Fibroblast of mammary gland (primary cell): Measurements from ENCODE around the gene PRDM8.
A peak's percentile ranks its signal among the peaks of the same experiment; 100 is the strongest.
"Not testable (repeated sequence)": the region's sequence is repeated elsewhere in the genome, so short reads cannot be mapped to it uniquely, and the experiment has no call there.

ENCODE experiments used
- DNase-seq: peaks from one replicate; pipeline ENCODE4 v3.0.0-alpha.2; 2010; ENCODE audit warnings: low read depth
- H3K4me3 ChIP-seq: 2 replicates; pipeline ENCODE4 v1.5.1; 2011; ENCODE audit warnings: low read depth, mild to moderate bottlenecking, low read length, moderate library complexity; ENCODE audit not compliant: control insufficient read depth
- TF ChIP-seq, protein P1 (sequence below): conservative IDR thresholded peaks from 2 replicates; pipeline ENCODE4 v1.5.1; 2011; ENCODE audit warnings: low read depth, low read length, inconsistent platforms; ENCODE audit not compliant: control insufficient read depth, insufficient read depth

PRDM8 gene

DNA sequence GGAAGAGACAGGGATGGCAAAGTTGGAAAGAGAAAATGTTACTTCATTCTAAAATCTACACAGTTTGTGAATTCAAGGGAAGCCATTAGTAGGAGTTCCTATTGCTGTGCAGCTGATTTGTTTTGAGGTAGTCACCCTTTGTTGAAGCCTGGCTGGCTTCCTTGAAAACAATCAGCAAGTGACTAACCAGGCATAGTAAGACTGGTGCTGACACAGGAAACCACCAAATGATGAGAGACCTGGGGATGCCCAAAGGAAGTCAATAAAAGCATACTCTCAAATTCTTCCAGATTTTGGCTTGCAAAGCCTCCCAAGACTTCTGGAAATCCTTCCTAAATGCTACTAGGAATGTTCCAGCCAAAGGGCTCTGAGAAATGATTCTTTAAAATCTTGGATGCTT lies 23.9 kb upstream of the PRDM8 start:
- no peak overlapping the region for H3K4me3 ChIP-seq
- TF ChIP-seq, protein P1, sequence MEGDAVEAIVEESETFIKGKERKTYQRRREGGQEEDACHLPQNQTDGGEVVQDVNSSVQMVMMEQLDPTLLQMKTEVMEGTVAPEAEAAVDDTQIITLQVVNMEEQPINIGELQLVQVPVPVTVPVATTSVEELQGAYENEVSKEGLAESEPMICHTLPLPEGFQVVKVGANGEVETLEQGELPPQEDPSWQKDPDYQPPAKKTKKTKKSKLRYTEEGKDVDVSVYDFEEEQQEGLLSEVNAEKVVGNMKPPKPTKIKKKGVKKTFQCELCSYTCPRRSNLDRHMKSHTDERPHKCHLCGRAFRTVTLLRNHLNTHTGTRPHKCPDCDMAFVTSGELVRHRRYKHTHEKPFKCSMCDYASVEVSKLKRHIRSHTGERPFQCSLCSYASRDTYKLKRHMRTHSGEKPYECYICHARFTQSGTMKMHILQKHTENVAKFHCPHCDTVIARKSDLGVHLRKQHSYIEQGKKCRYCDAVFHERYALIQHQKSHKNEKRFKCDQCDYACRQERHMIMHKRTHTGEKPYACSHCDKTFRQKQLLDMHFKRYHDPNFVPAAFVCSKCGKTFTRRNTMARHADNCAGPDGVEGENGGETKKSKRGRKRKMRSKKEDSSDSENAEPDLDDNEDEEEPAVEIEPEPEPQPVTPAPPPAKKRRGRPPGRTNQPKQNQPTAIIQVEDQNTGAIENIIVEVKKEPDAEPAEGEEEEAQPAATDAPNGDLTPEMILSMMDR: no peak
- DNase-seq: peak; percentile 93

DNA sequence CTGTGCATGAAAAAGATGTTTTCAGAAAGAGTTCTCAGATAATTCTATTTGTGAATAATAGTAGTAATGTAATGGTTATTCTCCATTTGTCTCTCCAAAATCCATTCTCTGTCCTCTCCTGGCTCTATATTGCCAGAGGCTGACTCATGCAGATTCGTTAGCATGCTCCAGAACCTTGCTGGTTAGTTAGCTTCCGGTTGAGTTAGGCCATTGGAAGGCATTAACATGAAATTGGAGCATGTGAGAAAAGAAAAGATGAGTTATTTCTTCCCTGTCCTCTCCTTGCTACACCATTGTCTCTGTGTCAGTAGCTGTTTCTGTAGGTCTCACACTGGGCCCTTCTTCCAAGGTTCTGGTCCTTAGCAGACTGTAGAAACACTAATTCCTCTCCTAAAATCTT lies 23.5 kb upstream of the PRDM8 start:
- DNase-seq: peak; percentile 84
- TF ChIP-seq, protein P1: no peak
- no peak overlapping the region for H3K4me3 ChIP-seq

DNA sequence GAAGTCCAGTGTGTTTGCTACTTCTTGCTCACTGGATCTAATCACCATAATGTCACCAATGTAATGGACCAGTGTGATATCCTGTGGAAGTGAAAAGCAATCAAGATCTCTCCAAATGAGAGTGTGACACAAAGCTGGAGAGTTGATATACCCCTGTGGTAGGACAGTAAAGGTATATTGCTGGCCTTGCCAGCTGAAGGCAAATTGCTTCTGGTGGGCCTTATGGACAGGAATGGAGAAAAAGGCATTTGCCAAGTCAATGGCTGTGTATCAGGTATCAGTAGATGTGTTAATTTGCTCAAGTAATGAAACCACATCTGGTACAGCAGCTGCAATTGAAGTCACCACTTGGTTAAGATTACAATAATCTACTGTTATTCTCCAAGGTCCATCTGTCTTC lies 19.5 kb upstream of the PRDM8 start:
- H3K4me3 ChIP-seq, DNase-seq: not testable (repeated sequence)

DNA sequence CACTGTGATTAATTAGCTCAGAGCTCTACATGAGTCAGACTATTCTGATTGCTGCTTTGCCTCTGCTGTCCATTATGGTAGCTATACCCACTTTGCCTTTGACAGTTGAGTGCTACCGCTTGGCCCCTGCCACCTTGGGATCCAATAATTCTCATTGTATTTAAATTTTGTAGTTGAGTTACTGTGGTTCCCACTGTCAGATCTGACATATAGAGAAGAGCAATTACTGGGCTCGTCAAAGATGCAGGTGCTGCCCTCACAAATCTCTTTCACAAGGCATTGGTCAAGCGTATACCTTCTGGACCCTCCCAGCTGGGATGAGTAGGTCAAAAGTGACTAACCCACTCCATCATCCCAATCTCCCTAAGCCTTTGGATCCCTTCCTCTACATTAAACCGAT lies 18.3 kb upstream of the PRDM8 start:
- no peak for DNase-seq
- TF ChIP-seq, protein P1: no peak
- no peak overlapping the region for H3K4me3 ChIP-seq

DNA sequence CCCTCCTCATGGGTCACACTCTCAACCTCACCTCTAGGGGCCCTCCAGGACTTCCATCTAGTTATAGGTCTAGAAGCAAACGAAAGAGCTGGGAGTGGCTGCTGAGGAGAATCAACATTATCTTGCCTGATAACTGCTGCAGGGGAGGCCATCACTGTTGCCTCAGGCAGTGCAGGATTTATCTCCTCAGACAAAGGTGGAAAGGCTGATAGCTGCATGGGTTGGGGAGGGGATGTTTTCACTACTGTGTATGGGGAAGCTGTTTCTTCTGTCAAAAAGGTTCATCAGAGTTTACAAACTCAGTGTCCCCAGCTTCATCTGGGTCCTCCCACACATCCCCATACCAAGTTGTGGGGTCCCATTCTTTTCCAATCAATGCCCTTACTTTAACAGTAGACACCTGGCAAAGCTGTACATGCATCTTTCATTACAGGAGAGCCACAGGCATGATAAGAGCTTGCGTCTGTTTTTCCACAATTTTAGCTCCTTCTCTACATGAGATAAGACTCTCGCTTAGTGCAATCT lies 17.6 kb upstream of the PRDM8 start:
- TF ChIP-seq, protein P1: no peak
- no peak overlapping the region for H3K4me3 ChIP-seq
- no peak for DNase-seq

DNA sequence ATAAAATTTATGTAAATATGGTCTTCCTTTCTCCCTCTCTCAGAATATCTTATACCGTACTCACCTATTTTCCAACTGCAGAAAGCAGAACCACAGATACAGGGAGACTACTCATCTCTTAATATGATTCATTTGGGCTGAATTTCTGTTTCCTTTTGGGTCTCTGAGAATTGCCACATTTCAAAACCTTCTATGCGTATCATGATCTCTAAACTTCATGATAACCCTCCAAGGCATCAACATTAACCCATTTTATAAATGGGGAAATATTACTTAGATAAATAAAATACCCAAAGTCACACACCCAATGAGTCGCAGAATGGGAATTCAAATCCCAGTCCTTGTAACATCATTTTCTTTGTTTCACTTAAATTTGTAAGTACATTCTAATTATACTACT lies 16.6 kb upstream of the PRDM8 start:
- TF ChIP-seq, protein P1: no peak
- peak; percentile 32 for DNase-seq

DNA sequence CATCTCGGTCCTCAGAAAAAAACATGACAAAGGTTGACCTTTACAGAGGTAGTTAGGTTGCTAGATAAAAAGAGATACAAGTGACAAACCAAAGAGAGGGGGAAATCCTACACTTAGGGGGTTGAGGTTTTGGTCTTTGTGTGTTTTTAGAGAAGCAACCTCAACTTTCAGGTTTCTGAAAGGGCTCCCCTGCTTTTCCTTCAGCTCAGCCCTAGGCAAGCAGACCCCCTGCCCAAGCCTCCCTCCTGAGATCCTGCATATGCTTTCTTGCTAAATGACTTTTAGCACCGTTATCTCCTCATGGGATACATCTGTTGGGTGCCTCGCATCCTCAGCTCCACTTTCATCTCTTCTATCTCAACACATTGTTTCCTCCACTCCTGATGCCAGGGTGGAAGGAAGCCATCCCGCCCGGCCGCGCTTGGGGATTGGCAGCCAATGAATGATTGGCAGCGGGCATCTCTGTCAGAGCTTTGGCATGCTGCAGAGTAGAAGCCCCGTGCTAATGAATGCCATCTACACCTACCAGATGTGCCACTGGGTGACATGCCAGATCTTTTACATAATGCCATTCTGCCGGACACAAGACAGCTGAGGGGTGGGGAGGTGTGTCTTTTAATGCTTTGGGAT lies 15.0 kb upstream of the PRDM8 start:
- TF ChIP-seq, protein P1: no peak
- H3K4me3 ChIP-seq: no peak overlapping the region
- DNase-seq: no peak

More for the DNA sequence above, 16.6 kb upstream of the PRDM8 start:
- no peak overlapping the region for H3K4me3 ChIP-seq
